Stimulated activated naive CD8-positive, alpha-beta T cell treated with anti-CD3 and anti-CD28 coated beads, Interleukin-15, Interleukin-2, amounts not matched to agents 100 ng/mL and 50 ng/mL, for 24 hours (primary cell): ENCODE results near the gene ULK4.

Source experiments
- H3K27ac Mint-ChIP-seq: one replicate; pipeline ENCODE4 v1.8.0; 2021; ENCODE audit warnings: mild to moderate bottlenecking, mixed read lengths
- H3K27me3 Mint-ChIP-seq: one replicate; pipeline ENCODE4 v1.8.0; 2021; ENCODE audit warnings: mixed read lengths
- H3K36me3 Mint-ChIP-seq: one replicate; pipeline ENCODE4 v1.8.0; 2021; ENCODE audit warnings: low read depth, mixed read lengths
- H3K4me1 Mint-ChIP-seq: one replicate; pipeline ENCODE4 v1.8.0; 2021; ENCODE audit warnings: low read depth, mixed read lengths
- H3K4me3 Mint-ChIP-seq: one replicate; pipeline ENCODE4 v1.8.0; 2021; ENCODE audit warnings: mild to moderate bottlenecking, mixed read lengths
- H3K9me3 Mint-ChIP-seq: one replicate; pipeline ENCODE4 v1.8.0; 2021; ENCODE audit warnings: mixed read lengths

The ULK4 gene

DNA sequence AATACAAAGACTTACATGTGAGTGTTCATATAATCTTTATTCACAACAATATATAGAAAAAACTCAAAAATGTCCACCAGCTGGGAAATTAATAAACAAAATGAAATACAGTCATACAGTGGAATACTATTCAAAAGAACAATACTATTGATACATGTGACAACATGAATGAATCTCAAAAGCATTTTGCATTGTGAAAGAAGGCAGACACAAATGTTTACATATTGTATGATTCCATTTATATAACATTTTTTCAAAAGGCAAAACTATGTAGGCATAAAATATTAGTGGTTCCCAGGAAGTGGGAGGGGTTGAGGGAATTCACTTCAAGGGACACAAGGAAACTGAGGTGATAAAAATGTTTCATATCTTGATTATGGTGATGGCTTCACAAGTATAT, 459.4 kb downstream of the ULK4 start:
- Mint-ChIP-seq H3K27me3 (no peaks in the 10 kb centered on the region), H3K27ac (no peak overlapping the region), H3K9me3 (peaks cover 3% of the 10 kb centered on the region), H3K4me3 (no peak overlapping the region), H3K4me1 (peaks cover 7% of the 10 kb centered on the region), H3K36me3 (no peaks in the 10 kb centered on the region)

GRCh38 chr3:41502023-41502422, 459.9 kb downstream of the ULK4 start:
- Mint-ChIP-seq H3K36me3 (no peaks in the 10 kb centered on the region), H3K9me3 (peaks cover 3% of the 10 kb centered on the region), H3K27me3 (no peaks in the 10 kb centered on the region), H3K4me1 (peaks cover 7% of the 10 kb centered on the region), H3K27ac (no peak overlapping the region), H3K4me3 (no peak overlapping the region)

DNA sequence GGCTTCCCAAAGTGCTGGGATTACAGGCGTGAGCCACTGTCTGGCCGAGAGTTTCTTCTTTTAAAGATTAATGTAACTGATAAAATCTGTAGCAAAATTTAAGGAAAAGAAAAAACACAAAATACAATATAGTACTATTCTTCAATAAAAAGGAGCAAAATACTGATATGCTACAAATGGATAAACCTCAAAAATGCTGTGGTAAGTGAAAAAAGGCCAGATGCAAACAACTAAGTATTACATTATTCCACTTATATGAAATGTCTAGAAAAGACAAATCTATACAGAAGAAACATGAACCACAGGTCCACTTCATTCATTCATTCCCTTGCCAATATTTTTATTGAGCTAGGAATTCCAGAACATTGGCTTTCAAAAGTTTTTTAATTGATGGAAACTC, 463.1 kb downstream of the ULK4 start:
- Mint-ChIP-seq H3K9me3 (peaks cover 3% of the 10 kb centered on the region), H3K27ac (no peak overlapping the region), H3K4me1 (peaks cover under 1% of the 10 kb centered on the region), H3K4me3 (no peak overlapping the region), H3K27me3 (no peaks in the 10 kb centered on the region), H3K36me3 (no peaks in the 10 kb centered on the region)

DNA sequence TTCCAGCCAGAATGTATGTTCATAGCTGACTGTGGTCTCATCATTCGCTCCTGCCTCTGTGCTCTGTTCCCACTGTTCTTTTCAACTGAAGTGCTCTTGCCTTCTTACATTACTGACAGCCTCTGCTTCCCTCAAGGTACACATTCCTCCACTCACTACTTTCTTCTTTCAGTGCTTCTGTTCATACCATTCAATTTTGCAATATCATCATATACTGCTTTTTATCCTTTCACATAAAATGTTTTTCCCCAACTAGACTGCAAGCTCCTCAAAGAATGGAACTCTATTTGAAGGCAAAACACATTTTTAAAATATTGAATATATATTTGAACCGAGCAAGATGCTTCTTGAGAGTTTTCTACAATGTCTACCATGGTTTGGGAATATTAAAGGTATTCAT, 471.5 kb downstream of the ULK4 start:
- no peak overlapping the region for H3K4me3 Mint-ChIP-seq
- no peaks in the 10 kb centered on the region for H3K36me3 Mint-ChIP-seq
- no peaks in the 10 kb centered on the region for H3K27me3 Mint-ChIP-seq
- no peaks in the 10 kb centered on the region for H3K4me1 Mint-ChIP-seq
- no peak overlapping the region for H3K27ac Mint-ChIP-seq
- peaks cover 5% of the 10 kb centered on the region for H3K9me3 Mint-ChIP-seq

- Mint-ChIP-seq H3K27me3 (no peaks in the 10 kb centered on the region), H3K4me1 (no peaks in the 10 kb centered on the region), H3K36me3 (no peaks in the 10 kb centered on the region), H3K9me3 (peaks cover 5% of the 10 kb centered on the region), H3K4me3 (no peak overlapping the region), H3K27ac (no peak overlapping the region)
These were observed 472.7 kb downstream of the ULK4 start for GRCh38 chr3:41489231-41489630.

- Mint-ChIP-seq H3K9me3 (peaks cover 5% of the 10 kb centered on the region), H3K4me1 (no peaks in the 10 kb centered on the region), H3K27me3 (no peaks in the 10 kb centered on the region), H3K27ac (no peak overlapping the region), H3K4me3 (no peak overlapping the region), H3K36me3 (no peaks in the 10 kb centered on the region)
These were observed 473.4 kb downstream of the ULK4 start for GRCh38 chr3:41488501-41488900.

- H3K9me3 Mint-ChIP-seq, result no peaks in the 10 kb centered on the region
- H3K36me3 Mint-ChIP-seq, result no peaks in the 10 kb centered on the region
- no peaks in the 10 kb centered on the region for H3K27me3 Mint-ChIP-seq
- no peaks in the 10 kb centered on the region for H3K4me1 Mint-ChIP-seq
- H3K4me3 Mint-ChIP-seq, result no peak overlapping the region
- H3K27ac Mint-ChIP-seq, result no peak overlapping the region
These were observed 476.4 kb downstream of the ULK4 start for GRCh38 chr3:41485484-41485883.

DNA sequence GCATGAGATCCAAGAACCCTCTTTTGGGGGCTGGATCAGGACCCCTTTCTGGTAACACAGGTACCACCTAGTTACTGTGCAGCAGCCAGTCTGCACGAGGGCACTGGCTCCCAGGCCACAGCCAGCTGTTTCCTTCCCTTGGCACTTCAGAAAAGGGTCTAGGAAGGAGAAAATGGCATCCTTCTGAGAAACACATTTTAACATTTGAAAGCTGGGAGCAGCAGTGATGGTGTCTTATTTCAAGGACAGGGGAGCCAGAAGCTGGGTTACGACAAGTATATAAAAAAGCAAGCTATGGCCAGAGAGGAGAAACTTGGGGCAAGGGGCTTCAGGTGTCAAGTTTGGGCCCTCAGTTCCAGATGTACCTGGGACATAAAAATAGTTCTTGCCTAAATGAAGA, 479.8 kb downstream of the ULK4 start:
- no peak overlapping the region for H3K4me3 Mint-ChIP-seq
- H3K9me3 Mint-ChIP-seq, result peaks cover 5% of the 10 kb centered on the region

DNA sequence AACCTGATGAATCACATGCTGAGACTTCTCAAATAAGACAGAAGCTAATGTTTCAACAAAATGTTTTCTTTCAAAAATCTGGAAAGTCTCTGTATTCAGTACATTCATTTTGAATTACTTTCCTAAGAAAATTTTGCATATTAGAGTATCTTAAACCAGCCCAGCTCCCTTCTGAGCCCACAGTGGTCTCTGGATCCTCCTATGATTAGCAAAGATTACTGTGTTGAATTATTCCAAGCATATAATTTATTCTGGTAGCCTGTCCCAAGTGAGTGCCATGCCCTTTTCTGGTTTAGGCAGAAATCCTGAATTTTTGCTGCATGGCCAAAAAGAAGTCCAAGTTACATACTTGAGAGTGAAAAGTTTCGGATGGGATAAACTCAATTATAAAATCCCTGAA, 483.6 kb downstream of the ULK4 start:
- Mint-ChIP-seq H3K4me1 (no peaks in the 10 kb centered on the region), H3K36me3 (peaks cover 6% of the 10 kb centered on the region), H3K27ac (no peak overlapping the region), H3K4me3 (no peak overlapping the region), H3K9me3 (peaks cover 13% of the 10 kb centered on the region), H3K27me3 (no peaks in the 10 kb centered on the region)

More for the DNA sequence above, 479.8 kb downstream of the ULK4 start:
- H3K36me3 Mint-ChIP-seq, result no peaks in the 10 kb centered on the region
- no peak overlapping the region for H3K27ac Mint-ChIP-seq
- no peaks in the 10 kb centered on the region for H3K4me1 Mint-ChIP-seq
- H3K27me3 Mint-ChIP-seq, result no peaks in the 10 kb centered on the region

GRCh38 chr3:41477399-41478014, 484.4 kb downstream of the ULK4 start:
- Mint-ChIP-seq H3K36me3 (peaks cover 10% of the 10 kb centered on the region), H3K27me3 (no peaks in the 10 kb centered on the region), H3K9me3 (peaks cover 13% of the 10 kb centered on the region), H3K4me1 (no peaks in the 10 kb centered on the region), H3K27ac (no peak overlapping the region), H3K4me3 (no peak overlapping the region)

- Mint-ChIP-seq H3K36me3 (peaks cover 25% of the 10 kb centered on the region), H3K4me3 (no peak overlapping the region), H3K27ac (no peak overlapping the region), H3K27me3 (no peaks in the 10 kb centered on the region), H3K4me1 (no peaks in the 10 kb centered on the region), H3K9me3 (peaks cover 26% of the 10 kb centered on the region)
These were observed 492.8 kb downstream of the ULK4 start for GRCh38 chr3:41469083-41469482.

DNA sequence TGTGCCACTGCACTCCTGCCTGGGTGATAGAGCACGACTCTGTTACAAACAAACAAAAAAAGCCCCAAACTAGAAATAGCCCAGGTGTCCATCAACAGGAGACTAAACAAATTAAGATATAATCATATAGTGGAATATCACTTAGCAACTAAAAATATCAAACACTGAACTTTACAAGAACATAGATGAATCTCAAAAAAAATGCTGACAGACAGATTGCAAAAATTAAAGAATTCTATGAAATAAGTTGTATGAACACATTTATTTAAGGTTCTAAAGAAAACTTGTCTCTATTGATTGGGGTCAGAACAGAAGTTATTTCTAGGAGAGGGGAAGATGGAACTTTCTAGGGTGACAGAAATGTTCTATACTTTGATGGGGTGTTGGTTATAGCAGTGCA, 494.4 kb downstream of the ULK4 start:
- Mint-ChIP-seq H3K4me1 (no peaks in the 10 kb centered on the region), H3K27ac (no peak overlapping the region), H3K9me3 (peaks cover 22% of the 10 kb centered on the region), H3K4me3 (no peak overlapping the region), H3K36me3 (peaks cover 17% of the 10 kb centered on the region), H3K27me3 (no peaks in the 10 kb centered on the region)

DNA sequence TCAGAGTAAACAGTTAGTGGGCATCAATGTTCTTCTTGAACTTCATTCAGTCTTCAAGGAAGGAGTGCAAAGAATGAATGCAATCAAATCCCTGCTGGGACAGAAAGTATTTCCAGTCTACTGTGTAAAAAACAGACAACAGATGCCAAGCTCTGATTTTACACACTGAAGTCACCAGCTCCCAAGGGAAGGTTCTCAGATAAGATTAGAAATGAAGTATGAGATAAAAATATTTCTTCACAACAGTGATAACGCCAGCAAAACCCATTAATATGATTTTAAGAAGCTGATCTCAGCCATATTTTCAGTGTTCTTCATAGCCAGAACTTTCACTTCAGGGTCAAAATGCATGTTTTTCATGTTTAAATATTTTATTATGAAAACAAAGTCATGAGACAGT, 497.0 kb downstream of the ULK4 start:
- no peak overlapping the region for H3K4me3 Mint-ChIP-seq
- no peaks in the 10 kb centered on the region for H3K27me3 Mint-ChIP-seq
- H3K36me3 Mint-ChIP-seq, result peaks cover under 1% of the 10 kb centered on the region
- no peak overlapping the region for H3K27ac Mint-ChIP-seq
- peaks cover 7% of the 10 kb centered on the region for H3K9me3 Mint-ChIP-seq
- no peaks in the 10 kb centered on the region for H3K4me1 Mint-ChIP-seq

DNA sequence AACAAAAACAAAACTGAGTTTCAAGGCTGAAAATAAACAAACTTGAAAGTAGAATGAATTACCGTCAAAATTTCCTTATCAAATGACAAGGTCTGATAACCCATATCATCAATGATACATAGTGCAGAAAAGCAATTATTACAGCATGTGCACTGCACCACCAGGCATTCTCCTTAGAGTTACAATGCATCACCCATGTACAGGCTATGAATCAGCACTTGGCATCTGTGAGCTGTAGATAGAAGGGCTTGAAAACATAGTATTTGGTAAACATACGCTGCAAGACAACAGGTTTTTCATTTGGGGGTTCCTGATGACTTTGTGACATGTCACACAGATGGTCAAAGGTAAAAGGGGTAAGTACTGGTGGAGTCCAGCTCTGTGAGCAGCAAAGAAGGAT, 497.5 kb downstream of the ULK4 start:
- no peaks in the 10 kb centered on the region for H3K36me3 Mint-ChIP-seq

DNA sequence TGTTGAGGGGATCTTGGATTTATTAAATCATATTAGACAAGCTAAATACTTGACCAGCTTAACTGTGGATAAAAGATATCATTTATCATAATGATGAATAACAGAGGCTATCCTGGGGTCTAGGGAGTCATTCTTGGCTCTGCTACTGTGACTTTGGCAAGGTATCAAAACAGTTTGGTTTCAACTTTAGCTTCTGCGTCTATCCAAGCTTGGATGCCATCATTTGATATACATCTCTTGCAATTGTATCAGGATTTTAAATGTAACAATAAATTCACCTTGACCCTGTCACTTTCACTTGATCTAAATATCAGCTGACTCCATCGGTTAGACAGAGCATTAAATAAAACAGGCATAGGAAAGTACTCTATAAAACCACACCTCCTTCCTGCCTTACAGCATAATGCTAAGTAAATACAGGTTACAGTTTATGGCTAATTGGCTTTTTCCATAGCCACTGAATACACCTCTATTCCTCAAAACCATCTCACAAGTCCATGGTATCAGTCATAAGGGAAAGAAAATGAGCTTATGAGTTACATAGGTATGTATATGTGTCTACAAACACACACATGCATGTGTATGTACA, 499.7 kb downstream of the ULK4 start:
- Mint-ChIP-seq H3K4me1 (no peaks in the 10 kb centered on the region), H3K27ac (no peak overlapping the region), H3K4me3 (no peak overlapping the region), H3K36me3 (no peaks in the 10 kb centered on the region), H3K27me3 (no peaks in the 10 kb centered on the region), H3K9me3 (no peaks in the 10 kb centered on the region)

More for the DNA sequence above, 497.5 kb downstream of the ULK4 start:
- H3K4me3 Mint-ChIP-seq, result no peak overlapping the region
- H3K27me3 Mint-ChIP-seq, result no peaks in the 10 kb centered on the region
- peaks cover 3% of the 10 kb centered on the region for H3K9me3 Mint-ChIP-seq
- H3K27ac Mint-ChIP-seq, result no peak overlapping the region
- no peaks in the 10 kb centered on the region for H3K4me1 Mint-ChIP-seq

DNA sequence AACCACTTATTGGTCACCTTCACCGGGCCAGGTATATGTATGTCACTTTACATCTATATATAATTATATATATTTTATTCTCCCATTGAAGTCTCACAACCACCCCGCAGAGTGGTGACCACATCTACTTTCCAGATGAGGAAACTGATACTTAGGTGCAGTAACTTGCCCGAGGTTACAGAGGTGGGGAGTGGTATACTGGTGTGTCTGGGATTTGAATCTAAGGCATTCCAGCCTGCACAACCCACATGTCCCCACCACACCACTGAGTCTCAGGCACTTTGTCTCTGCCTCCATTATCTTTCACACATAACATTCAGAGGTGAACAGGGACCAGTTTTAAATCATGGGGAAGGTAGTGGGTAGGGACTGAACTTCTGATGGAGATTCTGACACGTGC, 501.2 kb downstream of the ULK4 start:
- no peak overlapping the region for H3K4me3 Mint-ChIP-seq

More for the DNA sequence above, 501.2 kb downstream of the ULK4 start:
- H3K9me3 Mint-ChIP-seq, result no peaks in the 10 kb centered on the region
- no peaks in the 10 kb centered on the region for H3K36me3 Mint-ChIP-seq
- H3K4me1 Mint-ChIP-seq, result no peaks in the 10 kb centered on the region
- H3K27me3 Mint-ChIP-seq, result no peaks in the 10 kb centered on the region
- H3K27ac Mint-ChIP-seq, result no peak overlapping the region
